ENCODE results near the gene COG1. TPM values are rescaled to one million over a fixed set of nuclear protein-coding genes. Genes with fewer than 3 reads are reported as not detected.

The COG1 gene
- polyA plus RNA-seq, 1 of the 3 experiments (the other 2 are of a cell fraction), result 52.8 TPM

DNA sequence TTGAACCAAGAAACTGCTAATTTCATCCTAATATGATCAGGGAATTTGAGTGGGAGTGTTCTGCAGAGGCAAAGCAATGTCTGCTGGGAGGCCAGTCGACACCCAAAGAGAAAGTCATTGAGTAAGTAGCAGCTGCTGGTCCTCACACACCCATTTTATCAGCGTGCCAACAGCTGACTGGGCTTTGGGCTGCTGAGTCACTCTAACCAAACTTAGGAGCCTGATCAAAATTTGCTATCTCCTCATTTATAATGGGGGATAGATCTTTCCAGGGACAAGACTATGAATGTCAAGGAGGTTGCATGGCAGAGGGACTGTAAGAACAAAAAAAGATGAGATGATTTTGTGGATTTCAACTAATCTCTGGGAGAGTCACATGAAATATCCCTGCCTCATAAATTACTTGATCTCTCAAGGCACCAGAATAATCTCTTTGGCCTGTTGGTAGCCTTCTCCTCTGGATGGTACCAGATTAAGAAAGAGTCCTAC lies 35.9 kb downstream of the COG1 start (continued):
- TF ChIP-seq CTCF (IDR thresholded peaks at IDR 0.05), result no peak
- TF ChIP-seq POLR2AphosphoS5 (IDR thresholded peaks at IDR 0.05; ENCODE audit: low read depth, low read length), result no peak
- TF ChIP-seq RFX5 (IDR thresholded peaks at IDR 0.05; ENCODE audit: low read length), result no peak
- no peak for TF ChIP-seq TAF1 (IDR thresholded peaks at IDR 0.05; ENCODE audit: borderline replicate concordance, low read depth, low read length)
- TF ChIP-seq RXRA (IDR thresholded peaks at IDR 0.05; ENCODE audit: borderline replicate concordance, low read depth), result no peak
- TF ChIP-seq NFIC (IDR thresholded peaks at IDR 0.05; ENCODE audit: borderline replicate concordance), result peak; percentile 57
- peak; percentile 60 for TF ChIP-seq MAX (IDR thresholded peaks at IDR 0.05; ENCODE audit: low read depth)
- 0 out of 2 replicates have a peak, but pooled peaks have one; percentile 54 for TF ChIP-seq SIN3A (IDR thresholded peaks at IDR 0.05; ENCODE audit: borderline replicate concordance, low read depth, low read length)
- TF ChIP-seq YY1 (IDR thresholded peaks at IDR 0.05; ENCODE audit: low read depth), result no peak
- TF ChIP-seq IRF3 (IDR thresholded peaks at IDR 0.05; ENCODE audit: low read depth, low read length), result no peak
- no peak for TF ChIP-seq REST (IDR thresholded peaks at IDR 0.05; ENCODE audit: low read depth, low read length)
- TF ChIP-seq NRF1 (IDR thresholded peaks at IDR 0.05; ENCODE audit: low read depth, low read length), result no peak
- no peak for TF ChIP-seq FOXM1 (IDR thresholded peaks at IDR 0.05; ENCODE audit: low read depth)
- TF ChIP-seq TEAD4 (IDR thresholded peaks at IDR 0.05; ENCODE audit: borderline replicate concordance, insufficient read depth), result no peak
- no peak for TF ChIP-seq RCOR1 (IDR thresholded peaks at IDR 0.05; ENCODE audit: low read length)
- no peak for TF ChIP-seq ZBTB33 (IDR thresholded peaks at IDR 0.05; ENCODE audit: borderline replicate concordance, low read depth)
- TF ChIP-seq GABPA (IDR thresholded peaks at IDR 0.05; ENCODE audit: low read depth), result no peak
